Measurements from ENCODE around the gene TRPC4AP. TPM values are rescaled to one million over a fixed set of nuclear protein-coding genes. Genes with fewer than 3 reads are reported as not detected.
A peak's percentile ranks its signal among the peaks of the same experiment; 100 is the strongest.

Gene TRPC4AP
- total RNA-seq, 1 experiment from 2014 or later = 32.8 TPM

DNA sequence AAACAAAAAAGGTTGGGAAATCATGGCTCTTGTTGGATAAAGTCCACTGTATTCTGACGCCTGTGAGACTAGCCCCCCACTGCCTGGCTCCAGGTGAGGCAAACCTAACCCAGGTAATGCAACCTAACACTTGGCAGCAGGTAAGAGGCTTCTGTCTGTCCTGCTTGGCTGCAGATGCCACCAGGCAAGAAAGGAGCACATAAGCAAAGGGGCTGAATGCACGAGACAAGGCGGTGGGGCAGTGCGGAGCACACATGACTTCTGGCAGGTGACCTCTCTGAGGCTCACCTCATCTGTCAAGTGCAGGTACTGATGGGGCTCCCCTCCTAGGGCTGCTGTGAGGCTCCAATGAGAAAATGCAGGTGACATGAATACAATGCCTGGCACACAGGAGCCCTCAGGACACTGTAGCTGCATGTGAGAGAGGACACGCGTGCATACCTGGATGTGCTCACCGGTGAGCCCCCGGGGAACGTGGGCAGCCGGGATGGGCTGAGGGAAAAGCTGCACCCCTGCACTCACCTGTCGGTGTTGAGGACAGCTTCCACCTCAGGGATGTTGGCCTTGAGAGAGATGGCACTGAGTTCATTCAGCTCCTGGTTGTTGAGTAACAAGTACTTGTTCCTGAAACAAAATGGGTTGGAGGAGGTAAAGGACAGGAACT is 82.8 kb downstream of the TRPC4AP start:
- DNase-seq (ENCODE audit: low read depth, low spot score) = no peak
- in situ Hi-C loops (cut with HindIII; ENCODE audit: low pct_unique_long_range_greater_than_20kb, low sequenced_read_pairs) = no loop called here

DNA sequence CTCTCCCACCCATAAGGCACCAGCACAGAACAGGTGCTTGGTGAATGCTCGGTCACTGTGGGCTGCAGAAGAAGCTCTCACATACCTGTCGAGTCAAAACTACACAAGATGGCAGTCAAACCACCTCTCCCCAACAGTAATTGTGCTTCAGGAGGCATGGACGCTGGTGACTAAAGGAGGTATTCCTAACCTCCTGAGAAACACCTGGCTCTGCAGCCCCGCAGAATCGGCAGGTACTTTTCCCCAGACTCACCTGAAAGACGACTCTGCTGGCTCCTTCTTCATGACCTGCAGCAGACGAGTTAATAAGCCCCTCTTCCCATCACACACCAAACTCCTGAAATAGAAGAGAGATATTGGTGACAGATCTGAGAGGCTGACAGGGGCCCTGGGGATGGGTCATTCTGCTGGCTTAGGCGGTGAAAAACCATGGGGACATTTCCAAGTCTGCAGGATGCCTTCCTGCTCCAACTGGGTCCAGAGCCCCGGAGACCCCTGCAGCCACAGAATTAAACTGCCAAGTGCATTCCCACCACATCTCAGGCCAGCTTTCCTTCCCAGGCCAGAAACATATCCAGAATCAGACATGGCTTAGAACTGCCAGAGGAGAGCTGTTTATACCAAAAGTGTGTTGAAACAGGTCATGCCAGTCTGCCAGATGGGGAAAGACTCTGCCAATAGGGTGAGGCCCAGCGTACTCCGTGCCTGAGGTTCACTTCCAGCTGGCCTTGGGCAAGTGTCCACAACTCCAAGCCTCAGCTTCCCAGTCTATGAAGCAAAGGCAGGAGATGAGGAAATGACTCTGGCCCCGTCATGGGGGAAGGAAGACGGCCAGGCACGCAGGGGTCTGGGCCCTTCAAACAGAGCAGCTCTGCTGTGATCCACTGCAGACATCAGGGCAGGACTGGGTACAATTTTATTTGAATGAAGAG is 83.9 kb downstream of the TRPC4AP start:
- no peak for DNase-seq (ENCODE audit: low read depth, low spot score)
- in situ Hi-C loops (cut with HindIII; ENCODE audit: low pct_unique_long_range_greater_than_20kb, low sequenced_read_pairs) = no loop called here

DNA sequence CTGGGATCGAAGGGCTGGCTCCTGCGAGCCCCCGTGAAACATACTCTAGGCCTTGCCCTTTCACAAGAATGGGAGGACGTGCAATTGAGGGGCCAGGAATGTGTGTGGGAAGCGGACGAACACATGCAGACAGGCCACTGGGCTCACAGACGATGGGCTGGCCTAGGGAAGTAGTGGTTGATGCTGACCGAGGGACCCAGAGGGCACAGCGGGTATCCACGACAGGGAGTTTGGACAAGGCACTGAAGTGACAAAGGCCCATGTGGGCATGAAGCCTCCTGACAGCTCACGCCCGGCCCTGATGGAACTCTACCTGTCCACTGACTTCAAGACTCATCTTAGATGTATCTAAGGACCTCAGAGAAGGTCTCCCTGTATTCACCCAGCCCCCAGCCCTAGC is 84.7 kb downstream of the TRPC4AP start:
- DNase-seq (ENCODE audit: low read depth, low spot score) = no peak
- in situ Hi-C loops (cut with HindIII; ENCODE audit: low pct_unique_long_range_greater_than_20kb, low sequenced_read_pairs) = no loop called here

DNA sequence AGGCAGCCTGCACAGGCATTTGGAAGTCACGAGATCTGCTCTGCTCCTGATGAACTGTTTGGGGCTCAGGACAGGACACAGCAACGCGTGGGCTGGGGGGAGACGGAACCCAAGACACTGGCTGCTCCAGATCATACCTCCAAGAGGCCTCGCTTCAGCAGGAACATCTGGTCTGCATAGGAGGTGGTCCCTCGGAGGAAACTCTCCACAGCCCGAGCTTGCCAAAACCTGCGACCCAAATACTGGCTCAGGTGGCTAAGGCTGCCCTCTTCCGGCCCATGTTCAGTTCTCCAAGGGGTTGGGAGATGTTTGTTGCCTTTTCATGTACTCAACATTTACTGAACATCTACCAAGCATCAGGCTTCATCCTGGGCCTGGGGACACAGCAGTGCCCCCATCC is 85.2 kb downstream of the TRPC4AP start:
- DNase-seq (ENCODE audit: low read depth, low spot score) = no peak
- in situ Hi-C loops (cut with HindIII; ENCODE audit: low pct_unique_long_range_greater_than_20kb, low sequenced_read_pairs) = no loop called here

DNA sequence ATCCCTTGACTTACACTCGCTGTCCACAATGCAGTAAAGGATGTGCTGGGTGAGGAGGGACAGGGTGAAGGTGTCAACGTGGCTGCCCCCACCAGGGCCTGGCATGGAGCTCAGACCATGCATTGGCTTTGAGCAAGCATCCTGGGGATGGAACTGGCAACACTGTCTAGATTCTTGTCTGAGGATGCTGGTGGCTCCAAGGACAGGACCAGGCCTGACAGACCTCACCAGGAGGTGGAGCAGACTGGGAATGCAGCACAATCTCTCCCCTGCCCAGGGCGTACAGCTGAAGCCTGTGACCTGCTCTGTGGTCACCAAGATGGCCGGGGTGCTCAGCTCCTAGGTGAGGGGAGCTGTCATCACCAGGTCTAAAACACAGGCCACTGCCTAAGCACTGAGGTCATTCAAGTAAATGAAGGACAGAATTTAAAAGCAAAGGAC is 86.1 kb downstream of the TRPC4AP start:
- no peak for DNase-seq (ENCODE audit: low read depth, low spot score)
- in situ Hi-C loops (cut with HindIII; ENCODE audit: low pct_unique_long_range_greater_than_20kb, low sequenced_read_pairs) = no loop called here

DNA sequence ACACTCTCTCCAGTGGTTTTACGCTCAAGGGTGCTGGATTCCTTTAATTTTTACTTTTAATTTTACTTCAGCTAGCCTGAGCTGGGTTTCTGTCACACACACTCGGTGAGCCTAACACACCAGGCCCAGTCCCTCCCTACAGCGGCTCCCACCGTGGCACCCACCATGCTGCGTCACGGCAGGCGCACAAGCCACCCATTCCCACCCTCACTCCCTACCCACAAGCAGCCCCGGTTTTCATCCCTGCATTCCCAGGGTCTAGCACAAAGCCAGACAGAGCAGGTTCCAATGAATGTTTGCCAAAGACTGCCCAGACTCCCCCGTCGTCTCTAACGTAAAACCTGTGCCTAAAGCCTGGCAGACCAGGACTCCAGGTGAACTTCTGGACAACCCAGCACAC is 86.6 kb downstream of the TRPC4AP start:
- DNase-seq (ENCODE audit: low read depth, low spot score) = no peak
- in situ Hi-C loops (cut with HindIII; ENCODE audit: low pct_unique_long_range_greater_than_20kb, low sequenced_read_pairs) = no loop called here

DNA sequence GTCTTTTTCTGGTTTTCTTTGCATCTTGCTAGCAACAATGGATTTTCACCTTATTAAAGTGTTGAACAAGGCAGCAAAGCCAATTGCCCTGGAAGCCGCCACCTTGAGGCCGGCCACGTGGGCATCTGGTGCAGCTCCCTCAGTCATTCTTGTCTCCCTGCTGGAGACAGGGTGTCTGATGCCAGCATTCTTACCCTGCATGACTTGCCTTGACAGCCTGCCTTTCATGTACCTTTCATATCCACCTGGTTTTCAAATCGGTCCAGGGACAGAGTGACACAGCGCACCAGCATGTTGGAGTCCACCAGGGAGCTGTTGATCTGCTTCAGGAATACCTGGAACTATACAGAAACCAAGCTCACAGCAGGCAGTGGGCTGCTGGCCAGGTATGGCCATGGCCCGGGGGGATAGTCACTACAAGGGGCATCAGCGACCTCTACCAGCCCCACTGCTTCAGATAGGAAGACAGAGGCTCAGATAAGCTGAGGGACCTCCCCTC is 87.1 kb downstream of the TRPC4AP start:
- DNase-seq (ENCODE audit: low read depth, low spot score) = no peak
- in situ Hi-C loops (cut with HindIII; ENCODE audit: low pct_unique_long_range_greater_than_20kb, low sequenced_read_pairs) = no loop called here

DNA sequence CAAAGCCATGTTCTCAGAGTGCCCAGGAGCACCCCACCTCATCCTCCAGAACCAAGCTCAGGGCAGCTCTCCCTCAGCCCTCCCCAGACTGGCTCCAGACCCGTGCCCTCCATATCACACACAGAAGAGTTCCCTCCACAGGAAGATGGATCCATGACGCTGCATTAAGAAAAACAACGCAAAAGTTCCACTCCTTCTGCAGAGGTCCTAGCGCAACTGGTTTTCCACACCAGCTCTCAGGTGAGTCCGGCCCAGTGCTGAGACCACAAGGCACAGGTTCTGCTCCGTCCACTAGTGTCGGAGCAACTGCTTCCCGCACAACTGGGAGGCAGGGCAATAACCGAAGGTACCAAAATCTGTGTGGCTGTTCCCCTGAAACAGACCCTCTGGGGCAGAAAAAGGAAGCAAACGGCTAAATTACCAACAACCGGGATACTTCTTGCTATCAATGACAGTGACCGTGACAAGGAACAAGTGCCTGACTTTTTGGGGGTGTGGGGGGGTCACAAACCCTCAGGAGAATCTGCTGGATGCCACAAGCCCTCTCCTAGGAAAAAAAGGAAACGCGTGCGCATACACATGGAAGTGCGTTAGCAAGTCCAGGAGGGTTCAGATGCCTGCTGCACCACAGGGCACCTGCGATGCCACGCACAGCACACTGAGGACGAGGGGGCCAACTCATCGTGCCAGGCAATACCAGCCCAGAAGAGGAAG is 87.7 kb downstream of the TRPC4AP start:
- in situ Hi-C loops (cut with HindIII; ENCODE audit: low pct_unique_long_range_greater_than_20kb, low sequenced_read_pairs) = no loop called here
- no peak for DNase-seq (ENCODE audit: low read depth, low spot score)

DNA sequence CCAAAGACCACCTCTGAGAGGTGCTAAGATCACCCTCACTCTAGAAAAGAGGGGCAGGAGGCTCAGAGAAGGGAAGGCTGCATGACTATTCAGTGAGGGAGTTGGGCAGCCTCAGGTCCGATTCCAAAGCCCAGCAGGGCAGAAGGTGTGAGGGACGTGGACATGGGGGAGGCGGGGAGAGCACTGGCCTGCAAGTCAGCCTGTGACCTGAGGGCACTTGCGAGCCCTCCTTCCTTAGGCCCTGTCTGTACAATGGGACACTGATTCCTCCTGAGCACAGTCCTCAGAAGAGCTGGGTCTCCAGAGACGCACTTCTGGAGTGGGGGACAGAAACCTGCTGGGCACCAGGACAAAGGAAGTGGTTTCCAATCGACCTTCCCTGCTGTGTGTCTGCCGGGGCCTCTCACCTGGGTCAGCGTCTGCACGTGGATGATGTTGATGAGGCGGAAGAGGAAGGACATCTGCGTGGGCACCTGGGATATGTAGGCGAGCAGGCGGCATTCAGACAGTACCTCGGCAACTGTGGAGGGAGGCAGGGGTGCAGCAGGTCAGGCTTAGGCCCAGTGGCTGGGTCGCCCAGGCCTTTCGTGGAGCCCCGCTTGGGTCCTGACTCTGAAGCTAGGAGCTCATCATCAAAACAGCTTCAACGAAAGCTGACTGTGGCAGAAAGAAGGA is 88.4 kb downstream of the TRPC4AP start:
- in situ Hi-C loops (cut with HindIII; ENCODE audit: low pct_unique_long_range_greater_than_20kb, low sequenced_read_pairs) = no loop called here
- no peak for DNase-seq (ENCODE audit: low read depth, low spot score)

DNA sequence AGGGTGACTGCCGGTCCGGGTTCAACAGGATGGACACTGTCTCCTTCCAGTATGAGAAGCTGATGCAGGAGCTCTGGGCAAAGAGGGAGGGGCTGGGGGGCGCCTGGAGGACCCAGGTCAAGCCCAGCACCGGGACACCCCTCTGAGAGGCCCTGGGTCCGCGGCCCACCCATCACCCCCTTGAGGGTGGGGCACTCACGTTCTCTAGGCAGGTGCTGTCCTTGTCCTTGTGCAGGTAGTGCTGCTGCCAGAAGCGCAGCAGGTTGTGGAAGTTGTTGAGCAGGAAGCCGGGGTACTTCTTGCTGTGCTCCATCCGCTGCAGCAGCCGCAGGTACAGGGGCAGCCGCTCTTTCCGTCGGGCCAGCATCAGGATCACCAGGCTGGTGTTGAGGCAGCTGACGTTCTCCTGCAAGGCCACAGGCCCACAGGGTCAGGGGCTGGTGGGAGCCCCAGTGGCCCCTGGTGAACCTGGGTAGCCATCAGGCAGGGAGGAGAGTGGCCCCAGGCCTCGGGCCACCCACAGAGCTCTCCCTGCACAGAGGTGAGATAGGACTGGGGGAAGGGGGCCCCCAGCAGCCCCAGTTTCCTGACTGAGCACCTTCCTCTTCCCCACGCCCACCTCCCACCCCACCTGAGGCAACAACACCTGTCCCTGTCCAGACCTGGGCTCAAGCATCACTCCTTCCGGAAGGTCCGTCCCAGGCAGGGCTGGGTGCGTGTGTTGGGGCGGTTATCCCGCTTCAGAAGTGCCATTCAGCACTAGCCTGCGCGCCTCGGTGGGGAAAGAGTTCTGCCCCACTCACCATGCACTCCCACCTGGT is 89.2 kb downstream of the TRPC4AP start:
- DNase-seq (ENCODE audit: low read depth, low spot score) = no peak

DNA sequence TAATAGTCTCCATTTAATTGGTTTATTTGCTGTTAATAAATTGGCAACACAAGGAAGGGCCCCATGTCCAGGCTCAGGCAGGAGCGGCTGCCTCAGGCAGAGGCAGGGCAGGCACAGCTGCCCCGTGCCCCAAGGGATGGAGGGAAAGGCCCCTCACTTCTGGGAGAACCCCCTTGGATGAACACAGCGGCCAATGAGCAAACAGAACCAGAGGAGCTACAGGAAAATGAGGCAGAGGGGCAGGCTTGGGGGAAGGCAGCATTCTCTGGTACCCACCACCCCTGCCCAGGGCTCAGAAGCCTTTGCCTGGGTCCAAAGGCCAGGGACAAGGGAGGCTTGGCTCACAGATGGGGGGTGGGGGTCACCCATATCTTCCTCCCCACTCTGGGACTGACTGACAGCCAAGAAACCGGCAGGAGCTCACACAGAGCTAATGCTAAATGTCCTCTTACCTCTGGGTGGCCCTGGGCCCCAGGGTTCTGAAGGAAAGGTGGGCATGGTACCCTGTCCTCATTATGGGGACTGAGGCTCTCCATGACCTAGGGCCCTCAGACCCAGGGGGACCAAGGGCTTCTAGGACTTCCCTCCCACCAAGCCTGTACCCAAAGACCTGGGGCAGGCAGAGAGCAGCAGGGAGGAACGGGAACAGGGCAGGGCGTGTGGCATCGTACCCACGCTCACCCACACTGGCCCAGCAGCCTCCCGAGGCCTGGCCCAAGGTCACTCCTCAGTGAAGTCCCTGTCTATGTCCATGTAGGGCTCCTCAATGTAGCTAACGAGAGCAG is 90.0 kb downstream of the TRPC4AP start:
- in situ Hi-C loops (cut with HindIII; ENCODE audit: low pct_unique_long_range_greater_than_20kb, low sequenced_read_pairs) = no loop called here
- no peak for DNase-seq (ENCODE audit: low read depth, low spot score)

More for the DNA sequence above, 89.2 kb downstream of the TRPC4AP start:
- in situ Hi-C loops (cut with HindIII; ENCODE audit: low pct_unique_long_range_greater_than_20kb, low sequenced_read_pairs) = no loop called here

DNA sequence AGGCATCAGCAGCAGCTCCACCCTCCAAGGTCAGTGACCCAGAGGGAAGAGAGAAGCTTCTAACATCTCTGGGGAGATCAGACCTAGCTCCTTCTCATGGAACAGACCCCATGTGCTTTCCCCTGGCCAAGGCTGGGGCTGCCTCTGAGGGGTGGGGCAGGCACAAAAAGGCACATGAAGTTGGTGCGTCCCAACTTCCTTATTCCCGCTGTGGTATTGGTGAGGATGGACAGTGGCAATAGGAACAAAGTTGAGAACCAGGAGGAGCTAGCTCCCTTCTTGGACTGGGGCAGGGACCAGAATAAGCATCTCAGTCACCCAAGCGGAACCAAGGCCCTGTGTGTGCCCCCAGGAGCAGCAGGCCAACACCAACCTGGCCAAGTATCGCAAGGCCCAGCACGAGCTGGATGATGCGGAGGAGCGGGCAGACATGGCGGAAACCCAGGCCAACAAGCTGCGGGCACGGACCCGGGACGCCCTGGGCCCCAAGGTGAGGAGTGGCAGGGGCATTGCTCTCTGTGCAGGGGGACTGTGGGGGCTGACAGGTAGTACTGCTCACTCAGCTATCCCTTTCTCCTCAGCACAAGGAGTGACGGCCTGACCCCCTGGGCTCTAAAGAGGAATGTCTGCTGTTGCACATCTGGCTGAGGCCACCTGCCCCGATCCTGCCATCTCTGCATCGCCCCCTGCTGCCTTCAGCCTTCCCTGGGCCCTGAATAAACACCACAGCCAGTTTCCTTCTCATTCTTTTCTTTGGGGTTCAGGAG is 90.8 kb downstream of the TRPC4AP start:
- in situ Hi-C loops (cut with HindIII; ENCODE audit: low pct_unique_long_range_greater_than_20kb, low sequenced_read_pairs) = no loop called here
- peak; percentile 22 for DNase-seq (ENCODE audit: low read depth, low spot score)

DNA sequence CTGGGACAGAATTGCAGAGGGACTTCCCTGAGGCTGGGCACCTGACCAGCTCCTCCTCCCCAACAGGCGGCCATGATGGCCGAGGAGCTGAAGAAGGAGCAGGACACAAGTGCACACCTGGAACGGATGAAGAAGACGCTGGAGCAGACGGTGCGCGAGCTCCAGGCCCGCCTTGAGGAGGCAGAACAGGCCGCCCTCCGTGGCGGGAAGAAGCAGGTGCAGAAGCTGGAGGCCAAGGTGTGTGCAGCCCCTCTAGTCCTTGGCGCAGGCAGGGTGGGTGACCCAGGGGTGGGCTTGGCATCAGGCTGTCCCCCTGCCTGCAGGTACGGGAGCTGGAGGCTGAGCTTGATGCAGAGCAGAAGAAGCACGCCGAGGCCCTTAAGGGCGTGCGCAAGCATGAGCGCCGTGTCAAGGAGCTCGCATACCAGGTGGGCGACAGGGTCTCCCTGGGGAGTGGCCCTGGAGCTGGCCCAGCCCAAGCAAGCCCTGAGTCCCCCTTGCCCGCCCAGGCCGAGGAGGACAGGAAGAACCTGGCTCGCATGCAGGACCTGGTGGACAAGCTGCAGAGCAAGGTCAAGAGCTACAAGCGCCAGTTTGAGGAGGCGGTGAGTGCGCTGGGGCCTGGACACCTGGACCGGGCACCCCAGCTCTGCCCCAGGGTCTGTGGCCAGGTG is 91.5 kb downstream of the TRPC4AP start:
- DNase-seq (ENCODE audit: low read depth, low spot score) = no peak
- in situ Hi-C loops (cut with HindIII; ENCODE audit: low pct_unique_long_range_greater_than_20kb, low sequenced_read_pairs) = no loop called here

DNA sequence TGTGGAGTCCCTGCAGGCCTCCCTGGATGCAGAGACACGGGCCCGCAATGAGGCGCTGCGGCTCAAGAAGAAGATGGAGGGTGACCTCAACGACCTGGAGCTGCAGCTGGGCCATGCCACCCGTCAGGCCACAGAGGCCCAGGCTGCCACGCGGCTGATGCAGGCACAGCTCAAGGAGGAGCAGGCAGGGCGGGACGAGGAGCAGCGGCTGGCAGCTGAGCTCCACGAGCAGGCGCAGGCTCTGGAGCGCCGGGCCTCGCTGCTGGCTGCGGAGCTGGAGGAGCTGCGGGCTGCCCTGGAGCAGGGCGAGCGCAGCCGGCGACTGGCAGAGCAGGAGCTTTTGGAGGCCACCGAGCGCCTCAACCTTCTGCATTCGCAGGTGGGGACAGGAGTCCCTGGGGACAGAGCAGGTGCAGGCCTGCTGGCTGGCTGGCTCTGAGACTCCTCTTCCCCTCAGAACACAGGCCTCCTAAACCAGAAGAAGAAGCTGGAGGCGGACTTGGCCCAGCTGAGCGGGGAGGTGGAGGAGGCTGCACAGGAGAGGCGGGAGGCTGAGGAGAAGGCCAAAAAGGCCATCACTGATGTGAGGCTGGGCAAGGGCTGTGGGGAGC is 92.2 kb downstream of the TRPC4AP start:
- DNase-seq (ENCODE audit: low read depth, low spot score) = no peak
- in situ Hi-C loops (cut with HindIII; ENCODE audit: low pct_unique_long_range_greater_than_20kb, low sequenced_read_pairs) = no loop called here

DNA sequence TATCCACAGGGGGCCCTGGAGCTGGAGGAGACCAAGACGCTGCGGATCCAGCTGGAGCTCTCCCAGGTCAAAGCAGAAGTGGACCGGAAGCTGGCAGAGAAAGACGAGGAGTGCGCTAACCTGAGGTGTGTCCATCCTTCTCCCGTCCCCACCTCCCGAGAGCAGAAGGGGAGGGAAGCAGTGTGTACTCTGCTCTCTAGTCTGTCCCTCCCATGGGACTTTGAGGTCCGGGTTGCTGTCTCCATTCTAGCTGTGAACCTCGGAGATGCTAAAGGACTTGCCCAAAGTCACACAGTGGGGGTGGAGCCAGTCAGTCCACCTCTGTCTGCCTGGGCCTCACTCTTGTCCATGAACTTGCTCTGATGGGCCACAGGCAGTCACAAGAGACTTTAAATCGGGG is 92.8 kb downstream of the TRPC4AP start:
- in situ Hi-C loops (cut with HindIII; ENCODE audit: low pct_unique_long_range_greater_than_20kb, low sequenced_read_pairs) = no loop called here
- DNase-seq (ENCODE audit: low read depth, low spot score) = no peak

Measured in SK-MEL-5 (cell line).